Rectal smooth muscle tissue (tissue), 1 donor: Measurements from ENCODE around the gene PDE2A.

Experiments used
- H3K27ac ChIP-seq: one replicate; pipeline ENCODE4 v1.7.0; 2013; ENCODE audit warnings: low read depth, low read length, inconsistent platforms
- H3K27me3 ChIP-seq: one replicate; pipeline ENCODE4 v1.7.0; 2013; ENCODE audit warnings: low read length; ENCODE audit not compliant: control insufficient read depth, insufficient read depth
- H3K36me3 ChIP-seq: one replicate; pipeline ENCODE4 v1.7.0; 2013; ENCODE audit warnings: low read length; ENCODE audit not compliant: control insufficient read depth, insufficient read depth
- H3K4me1 ChIP-seq: one replicate; pipeline ENCODE4 v1.7.0; 2013; ENCODE audit warnings: low read length; ENCODE audit not compliant: control insufficient read depth, insufficient read depth
- H3K4me3 ChIP-seq: one replicate; pipeline ENCODE4 v1.7.0; 2013; ENCODE audit warnings: low read length
- H3K9ac ChIP-seq: one replicate; pipeline ENCODE4 v1.7.0; 2013; ENCODE audit warnings: low read length

PDE2A gene

DNA sequence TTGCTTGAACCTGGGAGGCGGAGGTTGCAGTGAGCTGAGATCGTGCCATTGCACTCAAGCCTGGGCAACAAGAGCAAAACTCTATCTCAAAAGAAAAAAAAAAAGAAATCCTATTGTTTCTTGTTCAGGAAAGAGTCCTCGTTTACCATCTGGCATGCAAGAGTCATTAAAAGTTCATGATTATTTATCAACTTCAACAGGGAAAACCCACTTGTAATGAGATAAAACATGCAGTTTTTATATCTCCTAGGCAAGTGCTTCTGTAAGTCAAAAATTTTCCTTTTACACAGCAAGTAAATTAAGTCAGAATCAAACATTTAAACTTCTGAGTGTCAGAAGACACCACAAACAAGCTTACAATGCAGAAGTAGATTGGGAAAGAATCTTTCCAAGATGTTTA lies 145.2 kb downstream of the PDE2A start:
- Histone ChIP-seq H3K27me3 (no peaks in the 10 kb centered on the region), H3K27ac (no peak overlapping the region), H3K4me1 (no peaks in the 10 kb centered on the region), H3K36me3 (no peaks in the 10 kb centered on the region), H3K4me3 (no peak overlapping the region), H3K9ac (no peak overlapping the region)

GRCh38 chr11:72528121-72528520 lies 146.1 kb downstream of the PDE2A start:
- no peak overlapping the region for H3K27ac ChIP-seq

More at GRCh38 chr11:72528121-72528520, 146.1 kb downstream of the PDE2A start:
- Histone ChIP-seq H3K4me3 (no peak overlapping the region), H3K4me1 (no peaks in the 10 kb centered on the region), H3K36me3 (no peaks in the 10 kb centered on the region), H3K9ac (no peak overlapping the region), H3K27me3 (no peaks in the 10 kb centered on the region)
